ENCODE results near the gene PMEPA1. TPM values are rescaled to one million over a fixed set of nuclear protein-coding genes. Genes with fewer than 3 reads are reported as not detected.

PMEPA1 gene
- total RNA-seq, 1 donor from 2014 or later, result 62.5 TPM

GRCh38 chr20:57717797-57718196, 8.0 kb upstream of the PMEPA1 start:
- no peak for DNase-seq (ENCODE audit: low read depth)
- TF ChIP-seq, protein P1, sequence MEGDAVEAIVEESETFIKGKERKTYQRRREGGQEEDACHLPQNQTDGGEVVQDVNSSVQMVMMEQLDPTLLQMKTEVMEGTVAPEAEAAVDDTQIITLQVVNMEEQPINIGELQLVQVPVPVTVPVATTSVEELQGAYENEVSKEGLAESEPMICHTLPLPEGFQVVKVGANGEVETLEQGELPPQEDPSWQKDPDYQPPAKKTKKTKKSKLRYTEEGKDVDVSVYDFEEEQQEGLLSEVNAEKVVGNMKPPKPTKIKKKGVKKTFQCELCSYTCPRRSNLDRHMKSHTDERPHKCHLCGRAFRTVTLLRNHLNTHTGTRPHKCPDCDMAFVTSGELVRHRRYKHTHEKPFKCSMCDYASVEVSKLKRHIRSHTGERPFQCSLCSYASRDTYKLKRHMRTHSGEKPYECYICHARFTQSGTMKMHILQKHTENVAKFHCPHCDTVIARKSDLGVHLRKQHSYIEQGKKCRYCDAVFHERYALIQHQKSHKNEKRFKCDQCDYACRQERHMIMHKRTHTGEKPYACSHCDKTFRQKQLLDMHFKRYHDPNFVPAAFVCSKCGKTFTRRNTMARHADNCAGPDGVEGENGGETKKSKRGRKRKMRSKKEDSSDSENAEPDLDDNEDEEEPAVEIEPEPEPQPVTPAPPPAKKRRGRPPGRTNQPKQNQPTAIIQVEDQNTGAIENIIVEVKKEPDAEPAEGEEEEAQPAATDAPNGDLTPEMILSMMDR (conservative IDR thresholded peaks at IDR 0.05; ENCODE audit: low read depth, low read length), result no peak
- H3K4me3 ChIP-seq (ENCODE audit: low read depth, low read length), result no peak overlapping the region

DNA sequence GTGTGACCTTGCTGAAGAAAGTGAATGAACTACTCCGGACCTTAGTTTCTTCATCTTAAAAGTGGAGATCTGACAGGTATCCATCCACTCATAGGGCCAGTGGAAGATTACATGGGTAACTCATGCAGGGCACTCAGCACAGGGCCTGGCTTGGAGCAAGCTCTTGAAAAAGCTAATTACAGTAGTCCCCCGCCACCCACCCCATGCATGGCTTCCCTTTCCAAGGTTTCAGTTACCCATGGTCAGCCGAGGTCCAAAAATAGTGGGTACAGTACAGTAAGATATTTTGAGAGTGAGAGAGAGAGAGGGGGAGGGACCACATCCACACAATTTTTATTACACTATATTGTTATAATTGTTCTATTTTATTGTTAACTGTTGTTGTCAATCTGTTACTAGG, 7.1 kb upstream of the PMEPA1 start:
- TF ChIP-seq, protein P1 (conservative IDR thresholded peaks at IDR 0.05; ENCODE audit: low read depth, low read length), result no peak
- H3K4me3 ChIP-seq (ENCODE audit: low read depth, low read length), result no peak overlapping the region
- DNase-seq (ENCODE audit: low read depth), result no peak

DNA sequence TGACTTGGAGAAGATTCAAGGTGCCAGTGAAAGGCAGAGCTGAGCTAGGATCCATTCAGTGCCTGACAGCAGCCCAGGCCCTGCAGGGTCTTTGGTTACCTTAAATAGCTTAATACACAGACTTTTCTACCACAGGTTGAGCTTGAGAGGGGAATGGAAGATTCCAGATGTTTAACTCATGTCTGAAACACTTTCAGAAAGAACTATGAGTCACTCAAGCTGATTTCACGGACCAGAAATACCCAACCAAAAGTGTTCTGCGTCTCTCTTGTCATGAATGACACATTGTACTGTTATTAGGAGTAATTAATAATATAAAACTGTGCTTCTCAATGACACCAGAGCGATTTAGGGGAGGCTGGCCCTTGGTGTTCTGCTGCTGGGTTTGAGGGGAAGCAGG, 6.4 kb upstream of the PMEPA1 start:
- DNase-seq (ENCODE audit: low read depth), result no peak
- TF ChIP-seq, protein P1 (conservative IDR thresholded peaks at IDR 0.05; ENCODE audit: low read depth, low read length), result no peak
- no peak overlapping the region for H3K4me3 ChIP-seq (ENCODE audit: low read depth, low read length)

DNA sequence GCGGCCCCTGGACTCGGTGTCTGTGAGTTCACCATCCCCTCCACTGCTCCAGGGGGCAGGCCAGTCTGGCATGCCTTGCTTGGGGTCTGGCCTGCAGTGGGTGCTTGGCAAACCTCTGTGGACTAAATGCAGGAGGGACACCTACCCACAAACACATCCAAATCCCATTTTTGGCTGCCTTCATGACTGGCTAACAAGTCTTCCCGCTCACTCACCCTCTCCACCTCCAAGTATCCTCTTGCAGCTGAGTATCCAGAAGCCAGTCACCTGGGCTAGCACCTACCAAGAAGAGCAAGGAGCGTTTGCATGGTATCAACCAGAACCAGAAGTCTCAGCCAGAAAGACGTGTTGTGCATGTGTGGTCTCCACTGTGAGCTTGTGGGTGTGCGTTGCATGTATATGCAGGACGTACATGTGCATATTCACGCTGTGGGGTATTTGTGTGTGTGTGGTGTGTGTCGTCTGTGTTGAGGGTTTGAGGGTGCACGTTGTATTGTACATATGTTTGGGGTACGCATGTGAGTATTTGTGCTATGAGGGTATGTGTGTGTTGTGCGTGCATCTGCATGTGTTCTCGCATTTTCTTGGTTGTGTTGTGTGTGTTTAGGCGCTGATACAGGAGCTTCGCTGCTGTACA, 5.6 kb upstream of the PMEPA1 start:
- no peak overlapping the region for H3K4me3 ChIP-seq (ENCODE audit: low read depth, low read length)
- TF ChIP-seq, protein P1 (conservative IDR thresholded peaks at IDR 0.05; ENCODE audit: low read depth, low read length), result no peak
- no peak for DNase-seq (ENCODE audit: low read depth)

- peak; percentile 79 for DNase-seq (ENCODE audit: low read depth)
- H3K4me3 ChIP-seq (ENCODE audit: low read depth, low read length), result no peak overlapping the region
- TF ChIP-seq, protein P1 (conservative IDR thresholded peaks at IDR 0.05; ENCODE audit: low read depth, low read length), result no peak
Measured at GRCh38 chr20:57714409-57715267, 4.8 kb upstream of the PMEPA1 start.

- DNase-seq (ENCODE audit: low read depth), result no peak
- H3K4me3 ChIP-seq (ENCODE audit: low read depth, low read length), result no peak overlapping the region
- TF ChIP-seq, protein P1 (conservative IDR thresholded peaks at IDR 0.05; ENCODE audit: low read depth, low read length), result no peak
Measured at GRCh38 chr20:57713951-57714350, 4.1 kb upstream of the PMEPA1 start.
